GM21825 (cell line): ENCODE data around the gene CMIP.
"Not testable (repeated sequence)": the region's sequence is repeated elsewhere in the genome, so short reads cannot be mapped to it uniquely, and the experiment has no call there.

Experiments
- ATAC-seq: cut with Tn5 transposase; IDR thresholded peaks from one replicate; pipeline ENCODE4 v1.9.1; 2021; ENCODE audit warnings: mild to moderate bottlenecking, moderate library complexity; ENCODE audit not compliant: unreplicated experiment

Gene CMIP

GRCh38 chr16:81421126-81421525, 23.5 kb upstream of the CMIP start:
- ATAC-seq = no peak

DNA sequence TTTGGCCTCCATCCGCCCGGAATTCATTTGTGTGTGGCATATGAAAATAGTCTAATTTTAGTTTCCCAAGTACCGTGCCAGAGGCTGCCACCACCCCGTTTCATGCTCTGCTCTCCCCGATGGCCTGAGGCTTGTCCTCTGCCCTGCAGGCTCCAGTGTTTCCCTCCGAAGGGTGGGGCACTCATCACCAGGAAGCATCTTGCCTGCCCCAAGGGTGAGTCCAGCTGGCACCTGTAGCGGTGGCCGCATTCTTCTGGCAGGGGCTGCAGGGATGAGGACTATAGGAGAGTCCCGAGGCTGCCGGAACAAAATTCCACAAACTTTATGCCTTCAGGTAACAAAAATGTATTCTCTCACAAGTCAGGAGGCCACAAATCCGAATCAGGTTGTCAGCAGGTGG, 23.1 kb upstream of the CMIP start:
- ATAC-seq = no peak

DNA sequence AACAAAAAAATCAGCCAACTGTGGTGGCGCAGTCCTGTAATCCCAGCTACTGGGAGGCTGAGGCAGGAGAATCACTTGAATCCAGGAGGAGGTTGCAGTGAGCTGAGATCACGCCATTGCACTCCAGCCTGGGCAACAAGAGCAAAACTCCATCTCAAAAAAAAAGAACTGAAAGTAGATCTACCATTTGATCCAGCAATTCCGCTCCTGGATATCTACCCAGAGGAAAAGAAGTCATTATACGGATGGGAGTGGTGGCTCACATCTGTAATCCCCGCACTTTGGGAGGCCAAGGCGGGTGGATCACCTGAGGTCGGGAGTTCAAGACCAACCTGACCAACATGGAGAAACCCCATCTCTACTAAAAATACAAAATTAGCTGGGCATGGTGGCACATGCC, 22.5 kb upstream of the CMIP start:
- ATAC-seq = not testable (repeated sequence)

DNA sequence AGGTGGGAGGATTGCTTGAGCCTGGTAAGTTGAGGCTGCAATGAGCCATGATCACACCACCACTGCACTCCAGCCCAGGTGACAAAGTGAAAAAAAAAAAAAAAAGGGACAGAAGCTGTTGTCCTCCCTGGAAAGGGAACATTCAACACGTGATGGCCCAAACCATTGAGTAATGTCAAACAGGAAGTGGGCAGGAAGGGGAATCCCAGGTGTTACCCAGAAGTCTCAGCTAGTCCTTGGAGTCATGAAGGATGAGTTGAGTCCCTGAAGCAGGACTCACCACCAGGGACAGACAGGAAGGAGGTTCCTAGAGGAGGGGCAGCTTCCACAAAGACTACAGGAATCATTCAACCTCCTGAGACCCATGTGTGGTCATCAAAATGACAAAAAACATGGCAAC, 19.8 kb upstream of the CMIP start:
- no peak for ATAC-seq

GRCh38 chr16:81427219-81427618, 17.4 kb upstream of the CMIP start:
- ATAC-seq = no peak

DNA sequence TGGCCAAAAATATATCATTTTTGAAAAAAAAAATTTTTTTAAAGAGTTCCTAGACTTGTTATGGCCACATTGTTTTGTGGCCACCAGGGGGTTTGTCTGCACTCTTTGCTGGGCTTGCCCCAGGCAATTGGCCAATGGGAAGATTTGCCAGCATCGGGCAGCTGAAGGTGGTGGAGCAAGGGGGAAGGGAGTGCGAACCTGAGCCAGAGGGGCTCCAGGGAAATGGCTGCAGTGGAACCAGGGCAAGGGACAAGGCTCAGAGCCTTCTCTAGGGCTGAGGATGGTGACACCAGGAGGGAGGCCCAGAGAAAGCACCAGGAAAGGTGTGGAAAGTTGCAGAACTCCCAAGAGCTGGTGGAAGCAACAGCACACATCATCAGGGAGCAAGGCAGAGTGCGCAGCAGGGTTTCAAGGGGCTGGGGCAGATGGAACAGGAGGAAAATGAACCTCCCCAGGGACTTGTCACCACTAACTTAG, 15.5 kb upstream of the CMIP start:
- no peak for ATAC-seq

DNA sequence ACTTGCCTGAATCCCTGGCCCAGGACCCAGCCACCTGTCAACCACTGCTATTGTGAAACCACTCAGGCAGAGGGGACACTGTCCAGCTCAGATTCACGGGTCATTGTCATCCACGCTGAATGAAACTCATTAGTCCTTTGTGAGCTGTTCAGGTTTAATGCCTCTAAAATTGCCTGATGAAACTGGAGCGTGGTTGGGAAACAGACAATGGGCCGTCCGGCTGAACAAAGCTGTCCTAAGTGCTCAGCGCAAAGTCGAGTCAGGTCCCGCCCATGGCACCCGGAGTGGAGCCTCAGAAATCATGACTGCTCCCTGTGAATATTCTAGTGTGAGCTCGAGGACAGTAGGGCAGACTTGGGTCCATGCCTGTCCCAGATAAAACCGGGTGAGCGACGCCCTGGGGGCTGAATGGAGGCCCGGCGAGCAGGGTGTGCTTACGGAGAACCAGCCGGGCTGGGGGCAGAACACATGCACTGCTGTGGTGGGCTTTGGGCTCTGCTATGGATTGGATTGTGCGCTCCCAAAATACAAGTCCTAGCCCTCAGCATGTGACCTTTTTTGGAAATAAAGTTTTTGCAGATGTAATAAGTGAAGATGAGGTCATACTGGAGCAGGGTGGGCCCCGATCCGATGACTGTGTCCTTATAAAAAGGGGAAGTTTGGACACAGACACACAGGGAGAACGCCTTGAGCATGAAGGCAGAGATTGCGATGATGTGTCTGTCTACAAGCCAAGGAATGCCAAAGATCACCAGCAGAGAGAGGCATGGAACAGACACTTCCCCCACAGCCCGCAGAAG, 12.9 kb upstream of the CMIP start:
- ATAC-seq = no peak

GRCh38 chr16:81432937-81433557, 11.6 kb upstream of the CMIP start:
- ATAC-seq = no peak

- no peak for ATAC-seq
Observed at GRCh38 chr16:81435103-81435502, 9.5 kb upstream of the CMIP start.

GRCh38 chr16:81435567-81435966, 9.0 kb upstream of the CMIP start:
- ATAC-seq = no peak

DNA sequence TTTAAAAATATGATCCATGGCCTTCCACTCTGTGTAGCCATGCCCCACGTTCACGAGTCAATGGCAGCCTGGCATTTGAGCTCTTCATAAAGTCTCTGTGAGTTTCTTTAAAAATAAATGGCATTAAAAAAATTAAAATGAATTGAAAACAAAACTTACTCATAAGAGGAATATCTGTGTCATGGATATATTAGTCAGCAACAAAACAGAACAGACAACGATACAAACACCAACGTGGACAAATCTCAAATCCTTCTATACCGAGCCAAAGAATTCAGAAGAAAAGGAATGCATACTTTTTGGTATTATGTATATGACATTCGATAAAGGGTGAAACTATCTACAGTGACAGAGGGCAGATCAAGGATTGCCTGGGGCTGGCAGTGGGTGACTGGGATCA, 8.2 kb upstream of the CMIP start:
- ATAC-seq = no peak

GRCh38 chr16:81437865-81438264, 6.7 kb upstream of the CMIP start:
- ATAC-seq = no peak

- ATAC-seq = no peak
Observed at GRCh38 chr16:81440888-81441761, 3.5 kb upstream of the CMIP start.

GRCh38 chr16:81442220-81442915, 2.2 kb upstream of the CMIP start:
- no peak for ATAC-seq

GRCh38 chr16:81442916-81443687, 1.5 kb upstream of the CMIP start:
- ATAC-seq = no peak

GRCh38 chr16:81443688-81444447, 740 bp upstream of the CMIP start:
- ATAC-seq = no peak

- no peak for ATAC-seq
Observed at GRCh38 chr16:81445143-81445961, 744 bp downstream of the CMIP start.
